RWPE2 (cell line): Measurements from ENCODE around the gene CYB5R4.

Experiments
- ATAC-seq: fragments of 200-7000 bp; cut with Tn5 transposase; 3 replicates; pipeline ENCODE4 v1.9.1; 2021; ENCODE audit warnings: low read depth
- DNase-seq: peaks from one replicate; pipeline ENCODE4 v3.0.0-alpha.2; 2020; ENCODE audit warnings: low spot score
- H3K27ac ChIP-seq: fragments of 450-650 bp; 2 replicates; pipeline ENCODE4 v1.5.1; 2017; ENCODE audit warnings: mild to moderate bottlenecking; ENCODE audit not compliant: poor library complexity, severe bottlenecking
- H3K27me3 ChIP-seq: fragments of 250-450 bp; sonication (Bioruptor Pico); 2 replicates; pipeline ENCODE4 v1.5.1; 2021; ENCODE audit warnings: mild to moderate bottlenecking, moderate library complexity; ENCODE audit not compliant: insufficient read depth, poor library complexity, severe bottlenecking
- H3K36me3 ChIP-seq: fragments of 250-450 bp; sonication (Bioruptor Pico); 2 replicates; pipeline ENCODE4 v1.5.1; 2020; ENCODE audit warnings: low read depth, mild to moderate bottlenecking, moderate library complexity
- H3K4me1 ChIP-seq: fragments of 250-450 bp; sonication (Bioruptor Pico); 2 replicates; pipeline ENCODE4 v1.5.1; 2021; ENCODE audit warnings: mild to moderate bottlenecking, moderate library complexity; ENCODE audit not compliant: insufficient read depth, poor library complexity, severe bottlenecking
- H3K4me3 ChIP-seq: fragments of 250-450 bp; sonication (Bioruptor Pico); 2 replicates; pipeline ENCODE4 v1.5.1; 2021; ENCODE audit warnings: mild to moderate bottlenecking, moderate library complexity; ENCODE audit not compliant: severe bottlenecking
- H3K9me3 ChIP-seq: fragments of 250-450 bp; sonication (Bioruptor Pico); 2 replicates; pipeline ENCODE4 v1.5.1; 2021; ENCODE audit warnings: mild to moderate bottlenecking, moderate library complexity; ENCODE audit not compliant: severe bottlenecking
- CTCF ChIP-seq: fragments of 450-650 bp; IDR thresholded peaks from one replicate; pipeline ENCODE4 v1.5.1; 2017; ENCODE audit warnings: mild to moderate bottlenecking, moderate library complexity; ENCODE audit not compliant: poor library complexity, severe bottlenecking

Gene CYB5R4

GRCh38 chr6:83985715-83986114 lies 126.2 kb downstream of the CYB5R4 start:
- no peak for ATAC-seq
- no peak for DNase-seq
- no peak overlapping the region for H3K27ac ChIP-seq
- H3K27me3 ChIP-seq, result no peaks in the 10 kb centered on the region
- H3K4me3 ChIP-seq, result no peak overlapping the region
- no peaks in the 10 kb centered on the region for H3K9me3 ChIP-seq
- no peak for TF ChIP-seq CTCF
- H3K4me1 ChIP-seq, result no peaks in the 10 kb centered on the region
- no peaks in the 10 kb centered on the region for H3K36me3 ChIP-seq

- H3K27ac ChIP-seq, result no peak overlapping the region
- no peak for ATAC-seq
- TF ChIP-seq CTCF, result no peak
These were observed 138.6 kb downstream of the CYB5R4 start for GRCh38 chr6:83998021-83998584.

GRCh38 chr6:84001119-84001518 lies 141.6 kb downstream of the CYB5R4 start:
- Histone ChIP-seq H3K4me3 (no peak overlapping the region), H3K9me3 (no peaks in the 10 kb centered on the region), H3K36me3 (no peaks in the 10 kb centered on the region), H3K27me3 (no peaks in the 10 kb centered on the region), H3K4me1 (no peaks in the 10 kb centered on the region), H3K27ac (no peak overlapping the region)
- ATAC-seq, result no peak
- TF ChIP-seq CTCF, result no peak
- no peak for DNase-seq

More at GRCh38 chr6:83998021-83998584, 138.6 kb downstream of the CYB5R4 start:
- Histone ChIP-seq H3K4me3 (no peak overlapping the region), H3K4me1 (no peaks in the 10 kb centered on the region), H3K9me3 (no peaks in the 10 kb centered on the region), H3K27me3 (no peaks in the 10 kb centered on the region), H3K36me3 (no peaks in the 10 kb centered on the region)
- no peak for DNase-seq

GRCh38 chr6:84002226-84002625 lies 142.7 kb downstream of the CYB5R4 start:
- Histone ChIP-seq H3K9me3 (no peaks in the 10 kb centered on the region), H3K4me3 (no peak overlapping the region), H3K27me3 (no peaks in the 10 kb centered on the region), H3K27ac (no peak overlapping the region), H3K36me3 (no peaks in the 10 kb centered on the region), H3K4me1 (no peaks in the 10 kb centered on the region)
- TF ChIP-seq CTCF, result no peak
- DNase-seq (no peak), ATAC-seq (no peak)

GRCh38 chr6:84003131-84003530 lies 143.6 kb downstream of the CYB5R4 start:
- DNase-seq (no peak), ATAC-seq (no peak)
- Histone ChIP-seq H3K4me3 (no peak overlapping the region), H3K27ac (no peak overlapping the region), H3K27me3 (no peaks in the 10 kb centered on the region), H3K9me3 (no peaks in the 10 kb centered on the region), H3K36me3 (no peaks in the 10 kb centered on the region), H3K4me1 (no peaks in the 10 kb centered on the region)
- no peak for TF ChIP-seq CTCF
